HUDEP-2 (cell line): ENCODE results near the gene IL1RAP.
A peak's percentile ranks its signal among the peaks of the same experiment; 100 is the strongest.

ENCODE experiments used
- DNase-seq, 76 experiments: peaks; one replicate each; lab custom pipeline; 2025; ENCODE audit not compliant: unreplicated experiment in 76 of 76; lab: John Stamatoyannopoulos, UW

Gene IL1RAP

GRCh38 chr3:190568036-190568435 lies 54.2 kb downstream of the IL1RAP start:
- DNase-seq = no peak

GRCh38 chr3:190574473-190574872 lies 60.6 kb downstream of the IL1RAP start:
- DNase-seq = no peak

- DNase-seq = no peak
Measured at GRCh38 chr3:190575437-190576185, 61.7 kb downstream of the IL1RAP start.

DNA sequence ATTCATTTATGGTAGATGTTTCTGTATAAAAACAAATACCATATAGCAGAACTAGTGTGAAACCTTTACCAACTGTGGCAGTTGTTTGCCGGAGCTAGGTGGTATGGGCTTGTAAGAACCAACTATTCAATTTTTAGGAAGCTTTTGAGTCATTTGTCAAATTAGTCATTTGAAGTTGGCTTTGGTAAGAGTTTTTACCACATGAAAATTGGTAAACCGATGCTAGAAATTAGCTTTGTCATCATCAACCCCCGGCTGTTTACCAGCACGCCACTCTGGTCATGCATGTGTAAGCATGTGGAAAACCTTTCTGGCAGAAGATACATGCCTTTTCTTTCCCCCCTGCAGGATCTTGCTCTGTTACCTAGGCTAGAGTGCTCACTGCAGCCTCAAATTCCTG lies 63.3 kb downstream of the IL1RAP start:
- DNase-seq = no peak

DNA sequence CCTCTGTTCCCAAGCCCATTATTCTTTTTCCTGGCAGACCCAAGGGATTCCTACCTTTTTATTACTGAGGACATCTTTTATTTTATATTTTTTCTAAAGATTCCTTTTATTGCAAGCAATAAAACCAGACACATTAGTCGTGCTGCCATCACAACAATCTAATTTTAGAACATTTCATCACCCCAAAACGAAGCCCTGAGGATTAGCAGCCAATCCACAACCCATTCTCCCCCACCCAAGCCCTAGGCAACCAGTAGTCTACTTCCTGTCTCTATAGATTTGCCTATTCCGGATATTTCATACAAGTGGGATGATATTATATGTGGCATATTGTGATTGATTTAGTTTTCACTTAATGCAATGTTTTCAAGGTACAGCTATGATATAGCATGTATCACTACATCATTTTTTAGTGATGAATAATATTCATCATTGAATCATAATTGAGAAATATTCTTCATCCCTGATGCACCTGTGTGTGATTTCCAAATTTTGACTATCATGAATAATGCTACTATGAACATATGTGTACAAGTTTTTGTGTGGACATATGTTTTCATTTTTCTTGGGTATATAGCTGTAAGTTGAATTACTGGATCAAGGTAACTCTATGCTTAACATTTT lies 65.7 kb downstream of the IL1RAP start:
- DNase-seq = no peak

DNA sequence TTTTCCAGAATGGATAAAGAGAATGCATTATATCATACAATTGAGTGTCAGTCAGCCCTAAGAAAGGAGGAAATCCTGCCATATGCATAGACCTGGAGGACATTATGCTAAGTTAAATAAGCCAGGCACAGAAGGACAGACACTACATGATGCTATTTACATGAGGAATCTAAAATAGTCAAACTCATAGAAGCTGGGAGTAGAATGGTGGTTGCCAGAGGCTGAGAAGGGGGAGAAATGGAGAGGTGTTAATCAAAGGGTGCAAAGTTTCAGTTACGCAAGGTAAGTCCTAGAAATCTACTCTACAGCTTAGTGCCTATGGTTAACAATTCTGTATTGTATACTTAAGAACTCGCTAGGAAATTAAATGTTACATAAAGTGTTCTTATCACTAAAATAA lies 66.5 kb downstream of the IL1RAP start:
- DNase-seq = no peak

DNA sequence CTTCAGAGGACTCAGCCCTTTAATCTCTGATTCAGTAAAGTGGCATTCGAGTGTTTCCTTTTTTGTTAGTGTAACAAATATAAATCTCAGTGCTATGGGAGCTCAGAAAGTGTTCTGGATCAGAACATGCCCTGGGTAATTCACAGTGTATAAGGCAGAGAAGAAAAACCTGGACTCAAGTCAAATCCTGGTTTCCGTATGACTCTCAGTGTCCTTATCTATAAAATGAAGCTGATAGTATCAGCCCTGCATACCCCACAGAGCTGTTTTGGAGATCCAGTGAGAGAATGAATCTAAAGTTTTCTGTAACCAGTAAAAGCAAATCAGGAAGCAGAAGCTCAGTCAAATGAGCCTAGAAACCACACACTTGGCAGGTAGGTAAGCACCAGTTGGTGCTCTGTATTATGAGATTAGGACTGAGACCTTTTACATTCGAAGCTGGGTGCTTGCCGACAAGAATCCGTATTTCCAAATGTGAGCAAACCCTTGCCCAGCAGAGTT lies 67.2 kb downstream of the IL1RAP start:
- DNase-seq = no peak

GRCh38 chr3:190582667-190583066 lies 68.8 kb downstream of the IL1RAP start:
- no peak for DNase-seq

- DNase-seq = peak in 1 of 76 experiments; percentile 2
Measured at GRCh38 chr3:190585805-190586630, 72.1 kb downstream of the IL1RAP start.

GRCh38 chr3:190586631-190587011 lies 72.7 kb downstream of the IL1RAP start:
- DNase-seq = no peak

- no peak for DNase-seq
Measured at GRCh38 chr3:190588570-190588969, 74.7 kb downstream of the IL1RAP start.

- no peak for DNase-seq
Measured at GRCh38 chr3:190589326-190589725, 75.4 kb downstream of the IL1RAP start.

DNA sequence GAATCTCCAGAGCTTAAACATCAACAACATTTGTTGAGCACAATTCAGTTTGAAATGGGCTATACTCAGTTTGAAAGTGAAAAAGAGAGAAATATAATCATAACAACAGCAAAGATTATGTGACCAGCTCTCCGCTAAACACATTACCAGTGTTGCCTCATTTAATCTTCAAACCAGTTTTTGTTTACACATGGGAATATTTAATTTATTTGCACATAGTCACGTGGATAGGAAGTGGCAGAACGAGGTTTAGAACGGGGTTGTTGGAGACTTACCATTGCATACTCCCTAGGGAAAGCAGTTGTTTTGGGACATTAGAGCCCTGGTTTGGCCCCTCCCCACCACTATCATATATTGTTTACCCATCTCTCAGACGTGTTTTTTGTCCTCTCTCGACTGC lies 77.2 kb downstream of the IL1RAP start:
- DNase-seq = no peak

DNA sequence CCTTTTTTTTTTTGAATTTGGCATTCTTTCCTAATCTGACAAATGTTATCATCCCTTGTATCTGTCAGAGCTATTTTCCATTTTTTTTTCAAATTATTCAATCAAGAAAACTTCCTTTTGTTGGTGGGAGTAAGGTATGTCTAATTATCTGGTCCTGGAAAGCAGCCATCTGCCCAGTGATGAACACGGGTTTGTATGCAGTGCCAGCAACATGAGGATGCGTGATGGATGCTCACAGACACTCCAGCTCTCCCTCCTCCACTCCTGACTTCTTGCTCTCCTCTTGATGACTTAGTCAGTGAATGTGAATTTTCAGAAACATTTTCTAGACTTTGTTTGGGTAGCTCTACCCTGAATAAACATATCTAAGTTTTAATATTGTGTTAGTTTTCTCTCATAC lies 79.2 kb downstream of the IL1RAP start:
- DNase-seq = no peak

GRCh38 chr3:190594171-190594570 lies 80.3 kb downstream of the IL1RAP start:
- no peak for DNase-seq

DNA sequence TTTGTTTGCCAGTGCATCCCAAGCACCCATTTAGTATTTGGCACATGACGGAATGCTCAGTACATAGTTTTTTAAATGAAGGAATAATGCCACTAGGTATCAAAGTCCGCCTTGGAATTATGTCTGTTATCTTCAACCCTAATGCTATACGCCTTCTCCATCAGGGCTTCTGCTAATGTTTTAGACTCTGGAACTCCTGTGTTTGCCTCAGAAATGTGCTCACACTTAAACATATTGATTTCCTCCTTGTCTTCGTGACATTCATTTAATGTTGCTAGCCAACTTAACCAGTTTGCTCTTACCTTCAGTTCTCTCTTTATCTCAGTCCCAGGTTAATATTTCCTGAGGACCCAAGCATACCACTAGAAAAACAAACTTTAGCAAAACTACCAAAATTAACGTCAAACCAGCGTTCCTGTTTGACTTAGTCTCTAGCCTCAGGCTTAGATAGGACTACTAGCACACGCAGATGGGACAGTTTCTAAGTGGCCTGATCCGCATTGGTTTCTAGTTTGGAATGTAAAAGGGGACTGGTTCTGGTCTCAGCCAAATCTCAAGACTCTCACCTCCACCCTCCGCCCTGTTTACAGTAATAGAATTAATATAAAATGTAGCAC lies 81.4 kb downstream of the IL1RAP start:
- no peak for DNase-seq

DNA sequence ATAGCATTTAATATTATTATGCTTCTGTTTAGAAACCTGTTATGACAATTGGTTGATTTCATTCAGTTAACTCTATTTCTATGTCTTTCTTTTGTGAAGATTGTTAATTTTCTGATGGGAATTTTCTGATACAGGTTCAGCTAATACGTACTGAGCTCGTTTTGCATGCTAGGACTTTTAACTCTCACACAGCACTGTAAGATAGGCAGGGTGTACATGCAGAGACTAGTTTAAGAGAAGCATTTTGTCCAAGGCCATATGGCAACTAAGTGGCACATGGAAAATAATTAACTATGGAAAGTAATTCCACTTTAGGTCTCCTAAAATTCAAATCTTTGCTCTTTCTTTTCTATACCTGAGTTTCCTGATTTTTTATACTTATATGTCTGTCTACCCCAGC lies 81.9 kb downstream of the IL1RAP start:
- no peak for DNase-seq

DNA sequence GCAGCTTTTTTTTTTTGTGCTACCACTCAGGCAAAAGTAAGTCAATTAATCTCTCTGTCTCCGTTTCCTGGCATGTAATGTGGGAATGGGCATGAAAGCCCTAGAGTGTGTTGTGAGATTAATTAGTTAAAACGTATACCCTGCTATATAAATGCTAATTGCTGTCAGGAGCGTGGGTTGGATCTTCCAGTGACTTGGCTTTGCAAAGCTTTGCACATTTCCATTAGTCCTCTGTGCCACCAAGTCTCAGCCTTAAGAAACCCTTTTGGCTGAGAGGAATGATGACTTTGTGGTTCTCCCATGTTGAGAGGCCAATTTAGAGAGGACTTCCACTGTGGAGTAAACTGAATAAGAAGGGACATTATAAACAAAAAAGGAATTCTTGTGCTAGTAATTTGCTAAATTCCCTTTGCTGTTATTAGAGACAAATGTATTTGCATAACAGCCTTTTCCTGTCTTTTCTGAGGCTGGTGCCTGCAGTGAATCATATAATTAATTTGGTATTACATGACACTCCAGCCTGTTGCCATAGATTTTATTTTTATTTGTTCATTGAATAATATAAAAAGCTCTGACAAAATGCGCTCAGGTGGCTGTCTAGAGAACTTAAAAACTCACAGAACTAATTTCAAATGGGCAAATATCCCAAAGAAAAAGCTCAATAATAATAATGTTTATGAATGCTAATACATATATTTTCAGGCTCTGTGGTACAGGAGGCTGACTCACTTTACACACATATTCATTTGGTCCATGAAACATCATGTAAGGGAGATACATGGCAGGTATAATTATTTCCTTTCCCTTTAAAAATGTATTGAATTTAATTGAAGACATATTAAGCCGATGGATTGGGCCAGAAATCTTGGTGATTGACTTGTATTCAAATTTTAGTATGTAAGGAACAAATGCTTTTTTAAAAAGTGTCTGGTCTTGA lies 82.7 kb downstream of the IL1RAP start:
- no peak for DNase-seq

GRCh38 chr3:190597291-190597690 lies 83.4 kb downstream of the IL1RAP start:
- DNase-seq = no peak

GRCh38 chr3:190601622-190602021 lies 87.7 kb downstream of the IL1RAP start:
- DNase-seq = no peak
